ENCODE results near the gene HSD17B4.

DNA sequence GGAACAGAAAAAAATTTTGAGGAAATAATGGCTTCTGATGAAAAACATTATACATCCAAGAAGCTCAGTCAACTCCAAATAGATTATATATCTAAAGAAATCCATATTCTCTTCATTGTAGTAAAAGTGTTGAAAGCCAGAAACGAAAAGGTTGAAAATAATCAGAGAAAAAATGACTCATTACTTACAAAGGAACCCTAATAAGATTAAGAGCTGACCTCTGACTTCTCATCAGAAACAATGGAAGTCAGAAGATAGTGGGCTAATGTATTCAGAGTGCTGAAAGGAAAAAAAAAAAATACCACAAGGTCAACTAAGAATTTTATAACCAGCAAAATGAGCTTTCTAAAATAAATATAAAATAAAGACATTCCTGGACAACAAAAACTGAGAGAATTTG is 60.0 kb downstream of the HSD17B4 start:
- TF ChIP-seq POLR2AphosphoS5 (IDR thresholded peaks at IDR 0.05), result no peak
- TF ChIP-seq, protein P1, sequence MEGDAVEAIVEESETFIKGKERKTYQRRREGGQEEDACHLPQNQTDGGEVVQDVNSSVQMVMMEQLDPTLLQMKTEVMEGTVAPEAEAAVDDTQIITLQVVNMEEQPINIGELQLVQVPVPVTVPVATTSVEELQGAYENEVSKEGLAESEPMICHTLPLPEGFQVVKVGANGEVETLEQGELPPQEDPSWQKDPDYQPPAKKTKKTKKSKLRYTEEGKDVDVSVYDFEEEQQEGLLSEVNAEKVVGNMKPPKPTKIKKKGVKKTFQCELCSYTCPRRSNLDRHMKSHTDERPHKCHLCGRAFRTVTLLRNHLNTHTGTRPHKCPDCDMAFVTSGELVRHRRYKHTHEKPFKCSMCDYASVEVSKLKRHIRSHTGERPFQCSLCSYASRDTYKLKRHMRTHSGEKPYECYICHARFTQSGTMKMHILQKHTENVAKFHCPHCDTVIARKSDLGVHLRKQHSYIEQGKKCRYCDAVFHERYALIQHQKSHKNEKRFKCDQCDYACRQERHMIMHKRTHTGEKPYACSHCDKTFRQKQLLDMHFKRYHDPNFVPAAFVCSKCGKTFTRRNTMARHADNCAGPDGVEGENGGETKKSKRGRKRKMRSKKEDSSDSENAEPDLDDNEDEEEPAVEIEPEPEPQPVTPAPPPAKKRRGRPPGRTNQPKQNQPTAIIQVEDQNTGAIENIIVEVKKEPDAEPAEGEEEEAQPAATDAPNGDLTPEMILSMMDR (IDR thresholded peaks at IDR 0.05), result no peak
- no peak for TF ChIP-seq POLR2A (IDR thresholded peaks at IDR 0.05; ENCODE audit: low read depth)

Data from esophagus muscularis mucosa (tissue), 3 donors.